ENCODE results near the gene NHERF1. TPM values are rescaled to one million over a fixed set of nuclear protein-coding genes. Genes with fewer than 3 reads are reported as not detected.

NHERF1 gene
- total and polyA plus RNA-seq, 2 of the 8 experiments (the other 6 are each of a cell fraction or from before 2014, with no cell fraction given) = 92.9 to 99.2 TPM

- Histone ChIP-seq H3K56ac (replicated peaks; ENCODE audit: insufficient read length, low read depth, low read length) (no peak overlapping the region), H3K23me2 (ENCODE audit: low read depth, low read length) (no peaks in the 10 kb centered on the region), H3K36me3 (ENCODE audit: control insufficient read depth in 2 of 4, insufficient read depth in 4 of 4, low read length in 3 of 4) (no peaks in the 10 kb centered on the region), H2BK20ac (ENCODE audit: low read length) (no peak overlapping the region), H3K14ac (ENCODE audit: insufficient read length) (no peak overlapping the region), H3K4ac (replicated peaks; ENCODE audit: insufficient read length, low read depth, low read length) (no peak overlapping the region), H3K79me1 (ENCODE audit: low read depth, low read length) (no peaks in the 10 kb centered on the region; the same call in 1 of the 2 replicates), H2BK120ac (replicated peaks; ENCODE audit: low read depth, low read length) (no peak overlapping the region), H3K18ac (ENCODE audit: extremely low read depth, low read length) (no peak overlapping the region), H2AFZ (ENCODE audit: low read length) (no peak overlapping the region), H3K9me3 (ENCODE audit: insufficient read depth in 2 of 2, low read depth in 1 of 2, low read length in 1 of 2) (no peaks in the 10 kb centered on the region), H3K23ac (ENCODE audit: insufficient read length) (no peak overlapping the region), H2BK5ac (ENCODE audit: low read depth, low read length) (no peak overlapping the region), H3K79me2 (ENCODE audit: control insufficient read depth in 1 of 2, insufficient read depth in 2 of 2, low read length in 2 of 2) (no peaks in the 10 kb centered on the region), H3K4me2 (ENCODE audit: insufficient read depth in 1 of 2, low read depth in 2 of 2, low read length in 2 of 2) (no peak overlapping the region), H3K4me1 (replicated peaks in 1 of 4; ENCODE audit: control insufficient read depth in 3 of 4, insufficient read depth in 4 of 4, low read length in 3 of 4) (peaks cover 0 to 4% (median 1%) of the 10 kb centered on the region in 4 experiments; a peak in 2 of 7 replicates), H2BK12ac (ENCODE audit: low read depth, low read length) (no peak overlapping the region), H3K27me3 (replicated peaks in 1 of 4; ENCODE audit: control insufficient read depth in 3 of 4, extremely low read depth in 1 of 4, insufficient read depth in 3 of 4, low read length in 3 of 4) (no peaks in the 10 kb centered on the region; a peak in 3 of 7 replicates), H4K20me1 (replicated peaks in 1 of 2; ENCODE audit: control insufficient read depth in 1 of 2, insufficient read depth in 2 of 2, low read length in 2 of 2) (peaks cover 13 to 24% of the 10 kb centered on the region in 2 experiments), H3K4me3 (ENCODE audit: extremely low read depth in 1 of 4, insufficient read depth in 2 of 4, low read depth in 3 of 4, low read length in 4 of 4) (no peak overlapping the region), H4K5ac (ENCODE audit: insufficient read length, low read depth, low read length) (no peak overlapping the region), H2BK15ac (ENCODE audit: low read length) (no peak overlapping the region), H4K91ac (replicated peaks; ENCODE audit: insufficient read length, low read length) (no peak overlapping the region), H4K8ac (ENCODE audit: extremely low read depth, insufficient read depth, low read length) (no peak overlapping the region), H3K9ac (replicated peaks in 1 of 4; ENCODE audit: extremely low read depth in 1 of 4, low read depth in 3 of 4, low read length in 3 of 4) (no peak overlapping the region), H2AK5ac (ENCODE audit: low read depth, low read length) (0 out of 2 replicates have a peak overlapping the region, but pooled peaks have one; percentile 1), H3K27ac (ENCODE audit: low read depth, low read length) (no peak overlapping the region)
- CTCF ChIA-PET (ENCODE audit: partially characterized antibody) = interaction anchor here (1.9 to 99.6 kb wide), 3 partner anchors 8 to 66 kb away, joined by 5 to 2981 read pairs (median 2981); partner anchors contain the start of genes FDXR, GRIN2C and NAT9
- FAIRE-seq (no peak), DNase-seq (ENCODE audit: low read depth in 1 of 2, low spot score in 2 of 2) (no peak)
- 91% methylated on average over 15 of the region's 15 CpGs; no CpG with 5 or more reads in 1 of the 2 experiments for WGBS, 2 experiments (ENCODE audit: extremely low coverage in 1 of 2, insufficient coverage in 1 of 2, insufficient read length in 1 of 2, insufficient replicate concordance in 2 of 2, low coverage in 1 of 2, low lambda C conversion rate in 2 of 2, missing lambda C conversion rate in 1 of 2)
- POLR2A ChIA-PET (ENCODE audit: partially characterized antibody) = no interaction called here
- TF ChIP-seq SUZ12 (IDR thresholded peaks at IDR 0.05; ENCODE audit: low read length) (no peak), ZNF274 (IDR thresholded peaks at IDR 0.05; ENCODE audit: borderline replicate concordance, extremely low read depth, low read length) (no peak), EGR1 (IDR thresholded peaks at IDR 0.05; ENCODE audit: borderline replicate concordance, low read depth, low read length) (no peak), MAX (IDR thresholded peaks at IDR 0.05) (no peak), YY1 (IDR thresholded peaks at IDR 0.05; ENCODE audit: low read depth, low read length) (no peak), RXRA (IDR thresholded peaks at IDR 0.05; ENCODE audit: insufficient read depth, low read depth, low read length) (no peak), NRF1 (IDR thresholded peaks at IDR 0.05; ENCODE audit: low read depth, low read length) (no peak), USF2 (IDR thresholded peaks at IDR 0.05; ENCODE audit: low read length) (no peak), TCF12 (IDR thresholded peaks at IDR 0.05; ENCODE audit: low read depth, low read length) (no peak), E2F6 (IDR thresholded peaks at IDR 0.05) (no peak), TEAD4 (IDR thresholded peaks at IDR 0.05; ENCODE audit: low read depth, low read length) (no peak)
These were observed 62.5 kb downstream of the NHERF1 start for GRCh38 chr17:74810699-74811485.

Measured in H1 (cell line).